Pancreas (tissue), 10 donors: Measurements from ENCODE around the gene NT5DC1. TPM values are rescaled to one million over a fixed set of nuclear protein-coding genes. Genes with fewer than 3 reads are reported as not detected.
A peak's percentile ranks its signal among the peaks of the same experiment; 100 is the strongest.

ENCODE experiments used
- ATAC-seq, 4 donors: fragments of 200-7000 bp; cut with Tn5 transposase; one replicate each; pipeline versions ENCODE4 v1.8.0 to v1.9.1; 2020; ENCODE audit warnings: mild to moderate bottlenecking in 4 of 4, moderate library complexity in 4 of 4
- DNase-seq, 6 donors: peaks; one replicate each; pipeline ENCODE4 v3.0.0-alpha.2; 2020
- FAIRE-seq: peaks from 2 replicates; lab custom pipeline; 2012; peaks lifted over from hg19 to GRCh38; lab: Jason Lieb, UNC
- H3K27ac ChIP-seq, 4 donors: fragments of 200-600 bp; sonication (generic); 1 replicate in 3 of 4; 2 replicates in 1 of 4; pipeline versions ENCODE4 v1.5.0 to v1.8.0; 2020
- H3K27me3 ChIP-seq, 4 donors: fragments of 200-600 bp; one replicate each; pipeline ENCODE4 v1.8.0; 2021
- H3K36me3 ChIP-seq, 3 donors: fragments of 200-600 bp; sonication (generic) in 1 of 3; one replicate each; pipeline versions ENCODE4 v1.5.0 to v1.8.0; 2020 to 2021
- H3K4me1 ChIP-seq, 3 donors: fragments of 200-600 bp; one replicate each; pipeline ENCODE4 v1.8.0; 2021
- H3K4me3 ChIP-seq, 4 donors: fragments of 200-600 bp; sonication (generic) in 2 of 4; one replicate each; pipeline versions ENCODE4 v1.5.0 to v1.8.0; 2020 to 2021
- H3K9me3 ChIP-seq, 4 donors: fragments of 200-600 bp; one replicate each; pipeline ENCODE4 v1.8.0; 2021
- CTCF ChIP-seq, 4 donors: fragments of 200-600 bp; sonication (generic) in 3 of 4; IDR thresholded peaks; one replicate each; pipeline versions ENCODE4 v1.5.0 to v1.8.0; 2021; ENCODE audit warnings: antibody characterized with exemption in 4 of 4
- WGBS, 2 donors: extraction: QIAGEN DNeasy Blood & Tissue Kit; methylation state at CpG; one replicate each; pipeline ENCODE4 v1.1.7; 2013; 5-methylcytosine and 5-hydroxymethylcytosine counted together
- intact Hi-C, 3 donors: fragments of 100-400 bp; cut with DNase I; formaldehyde crosslinking; loops; one replicate each; pipeline versions ENCODE4 v1.11.1 to v1.14.2; 2022
- polyA plus RNA-seq, 2 donors: library from polyadenylated mRNA; stranded (reverse); fragments of 200-250 nt; gene quantifications; one replicate each; pipeline ENCODE4 v1.2.3, GENCODE V29; 2013
- total RNA-seq, 6 donors: library from RNA; stranded (reverse); fragmentation: NEBNext Ultra II Directional in 4 of 6; extraction: Animal tissue kit (Norgen Biotek cat#: 25700) in 4 of 6; gene quantifications; one replicate each; pipeline versions ENCODE4 v1.2.1 to v1.2.4, GENCODE V29; 2021 to 2023
- donor health status: healthy with polysubstance abuse.
- donor health status: DM: no; HTN: no; CAD: no; lungs with moderate emphysema.
- donor health status: DM: no; HTN: no; CAD: no.
- donor health status: control.
- donor health status: control.
- donor health status: Bipolar disorder and iron deficiency.
- donor health status: DM: yes; HTN: yes; CAD: no.
- donor health status: DM: no; HTN: no; CAD: no.
- donor health status: DM: no; HTN: no; CAD: no.
- donor health status: DM: yes; HTN: yes; CAD: no.

The NT5DC1 gene
- total and polyA plus RNA-seq, 8 donors, result 4.4 to 28.3 (median 20.4) TPM

GRCh38 chr6:116217069-116217468 is 116.4 kb downstream of the NT5DC1 start:
- DNase-seq (no peak), ATAC-seq (peak; percentile 64 to 85 (median 82)), FAIRE-seq (no peak)
- no peaks in the 10 kb centered on the region for H3K4me1 ChIP-seq
- 3 to 7% methylated on average over 1 of the region's 1 CpG for WGBS, 2 donors
- no peak overlapping the region for H3K27ac ChIP-seq
- intact Hi-C loops, result no loop called here
- no peaks in the 10 kb centered on the region for H3K27me3 ChIP-seq
- no peaks in the 10 kb centered on the region for H3K9me3 ChIP-seq
- H3K36me3 ChIP-seq, result no peaks in the 10 kb centered on the region
- peak in 2 of 4 donors; percentile 26 to 33 for TF ChIP-seq CTCF (IDR thresholded peaks at IDR 0.05)
- no peak overlapping the region for H3K4me3 ChIP-seq

- DNase-seq (no peak), FAIRE-seq (no peak)
- intact Hi-C loops, result no loop called here
These were observed 117.5 kb downstream of the NT5DC1 start for GRCh38 chr6:116218172-116218633.

GRCh38 chr6:116218866-116219265 is 118.2 kb downstream of the NT5DC1 start:
- Histone ChIP-seq H3K4me3 (no peak overlapping the region), H3K4me1 (no peaks in the 10 kb centered on the region), H3K27me3 (no peaks in the 10 kb centered on the region), H3K36me3 (no peaks in the 10 kb centered on the region), H3K9me3 (no peaks in the 10 kb centered on the region), H3K27ac (no peak overlapping the region)
- intact Hi-C loops, result no loop called here
- FAIRE-seq, result no peak
- ATAC-seq, result no peak
- no peak for DNase-seq
- 82 to 84% methylated on average over 5 of the region's 5 CpGs for whole genome bisulfite sequencing, 2 donors
- no peak for TF ChIP-seq CTCF (IDR thresholded peaks at IDR 0.05)

More at GRCh38 chr6:116218172-116218633, 117.5 kb downstream of the NT5DC1 start:
- H3K4me1 ChIP-seq, result no peaks in the 10 kb centered on the region
- ATAC-seq, result peak in 3 of 4 donors; percentile 46 to 77 (median 63)
- H3K27me3 ChIP-seq, result no peaks in the 10 kb centered on the region
- H3K27ac ChIP-seq, result no peak overlapping the region
- peak in 2 of 4 donors; percentile 9 to 26 for TF ChIP-seq CTCF (IDR thresholded peaks at IDR 0.05)
- no peaks in the 10 kb centered on the region for H3K36me3 ChIP-seq
- WGBS, 2 donors, result 46 to 56% methylated on average over 3 of the region's 3 CpGs
- H3K9me3 ChIP-seq, result no peaks in the 10 kb centered on the region
- H3K4me3 ChIP-seq, result no peak overlapping the region

DNA sequence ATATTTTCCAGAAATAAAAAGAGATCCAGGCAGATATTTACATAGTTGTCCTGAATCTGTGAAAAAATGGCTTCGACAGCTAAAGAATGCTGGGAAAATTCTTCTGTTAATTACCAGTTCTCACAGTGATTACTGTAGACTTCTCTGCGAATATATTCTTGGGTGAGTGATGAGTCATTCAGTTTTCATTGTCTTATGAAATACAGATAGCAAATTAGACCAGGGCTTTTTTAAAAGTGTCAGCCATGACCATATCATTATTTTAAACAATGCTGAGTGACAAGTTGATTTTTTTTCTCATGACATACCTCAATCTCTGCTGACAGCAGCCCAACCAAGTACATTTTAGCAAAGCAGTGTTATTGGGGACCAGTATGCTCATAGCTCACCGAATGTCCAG is 120.4 kb downstream of the NT5DC1 start:
- ATAC-seq (no peak), DNase-seq (no peak), FAIRE-seq (no peak)
- 82 to 85% methylated on average over 3 of the region's 3 CpGs for WGBS, 2 donors
- Histone ChIP-seq H3K4me1 (no peaks in the 10 kb centered on the region), H3K4me3 (no peak overlapping the region), H3K27me3 (no peaks in the 10 kb centered on the region), H3K27ac (no peak overlapping the region), H3K36me3 (no peaks in the 10 kb centered on the region), H3K9me3 (no peaks in the 10 kb centered on the region)
- TF ChIP-seq CTCF (IDR thresholded peaks at IDR 0.05), result no peak
- intact Hi-C loops, result no loop called here

DNA sequence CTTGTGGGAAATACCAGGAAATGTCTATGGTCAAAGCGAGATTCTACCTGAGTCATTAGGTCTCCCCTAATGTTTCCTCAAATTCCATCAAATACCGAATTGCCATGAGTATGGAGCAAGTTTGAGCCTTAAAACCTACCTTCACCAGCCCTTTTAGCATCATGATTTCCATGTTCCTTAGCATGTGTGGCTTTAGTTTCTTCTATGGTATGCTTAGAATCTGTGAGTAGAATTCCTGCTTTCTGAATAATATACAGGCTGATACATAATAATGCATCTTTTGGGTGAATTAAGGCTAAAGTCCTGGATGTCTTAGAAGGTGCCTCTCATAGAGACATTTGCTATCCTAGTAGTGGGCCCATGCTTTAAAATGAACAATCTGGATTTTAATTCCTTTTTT is 121.3 kb downstream of the NT5DC1 start:
- Histone ChIP-seq H3K4me1 (no peaks in the 10 kb centered on the region), H3K9me3 (no peaks in the 10 kb centered on the region), H3K36me3 (no peaks in the 10 kb centered on the region), H3K4me3 (no peak overlapping the region), H3K27ac (no peak overlapping the region), H3K27me3 (no peaks in the 10 kb centered on the region)
- intact Hi-C loops, result no loop called here
- ATAC-seq (no peak), FAIRE-seq (no peak), DNase-seq (no peak)
- WGBS, 2 donors, result 83 to 93% methylated on average over 2 of the region's 2 CpGs
- TF ChIP-seq CTCF (IDR thresholded peaks at IDR 0.05), result no peak
